Epithelial cell of esophagus (primary cell): ENCODE measurements around the gene SLC37A1.

ENCODE experiments used
- DNase-seq: peaks from one replicate; pipeline ENCODE4 v3.0.0; 2010; ENCODE audit warnings: low read depth
- H3K4me3 ChIP-seq: 2 replicates; pipeline ENCODE4 v1.5.1; 2011; ENCODE audit warnings: mild to moderate bottlenecking, low read length, control low read depth
- CTCF ChIP-seq: IDR thresholded peaks from 2 replicates; pipeline ENCODE4 v1.5.1; 2011; ENCODE audit warnings: low read depth, mild to moderate bottlenecking, low read length, control low read depth, inconsistent platforms; ENCODE audit not compliant: insufficient read depth; ENCODE audit errors: missing control alignments

Gene SLC37A1

GRCh38 chr21:42513985-42514882 is 582 bp downstream of the SLC37A1 start:
- DNase-seq, result peak; percentile 43
- peak overlapping the region; percentile 69 for H3K4me3 ChIP-seq
- TF ChIP-seq CTCF, result no peak

GRCh38 chr21:42514883-42515228 is 1.2 kb downstream of the SLC37A1 start:
- DNase-seq, result peak; percentile 46
- TF ChIP-seq CTCF, result no peak
- peak overlapping the region; percentile 69 for H3K4me3 ChIP-seq

- TF ChIP-seq CTCF, result no peak
- H3K4me3 ChIP-seq, result no peak overlapping the region
- DNase-seq, result peak; percentile 78
Measured at GRCh38 chr21:42515708-42516502, 2.3 kb downstream of the SLC37A1 start.

- no peak for TF ChIP-seq CTCF
- DNase-seq, result peak; percentile 50
- H3K4me3 ChIP-seq, result no peak overlapping the region
Measured at GRCh38 chr21:42518215-42518614, 4.6 kb downstream of the SLC37A1 start.

- no peak for DNase-seq
- no peak for TF ChIP-seq CTCF
- H3K4me3 ChIP-seq, result no peak overlapping the region
Measured at GRCh38 chr21:42518626-42519025, 5.0 kb downstream of the SLC37A1 start.

GRCh38 chr21:42520628-42521253 is 7.1 kb downstream of the SLC37A1 start:
- no peak for DNase-seq
- H3K4me3 ChIP-seq, result no peak overlapping the region
- TF ChIP-seq CTCF, result peak; percentile 12
